ACC112 (cell line): ENCODE measurements around the gene MYLK.

Source experiments
- H2AFZ ChIP-seq: fragments of 200-600 bp; sonication (generic); one replicate; pipeline ENCODE4 v1.6.0; 2017; ENCODE audit warnings: antibody characterized with exemption, low read length; ENCODE audit not compliant: unreplicated experiment
- H3K27ac ChIP-seq: fragments of 200-600 bp; sonication (generic); 2 replicates; pipeline ENCODE4 v1.5.1; 2014; ENCODE audit warnings: low read depth, mild to moderate bottlenecking, antibody characterized with exemption, low read length, moderate library complexity
- H3K27me3 ChIP-seq: fragments of 200-600 bp; sonication (generic); 2 replicates; pipeline ENCODE4 v1.6.1; 2014; ENCODE audit warnings: mild to moderate bottlenecking, antibody characterized with exemption, low read length, moderate library complexity, mixed read lengths; ENCODE audit not compliant: insufficient read depth
- H3K36me3 ChIP-seq: fragments of 200-600 bp; sonication (generic); 2 replicates; pipeline ENCODE4 v1.6.1; 2016; ENCODE audit warnings: mild to moderate bottlenecking, antibody characterized with exemption, low read length, moderate library complexity, mixed read lengths; ENCODE audit not compliant: insufficient read depth
- H3K4me1 ChIP-seq: fragments of 200-600 bp; sonication (generic); one replicate; pipeline ENCODE4 v1.6.1; 2016; ENCODE audit warnings: low read length, mixed read lengths; ENCODE audit not compliant: insufficient read depth, unreplicated experiment, control insufficient read depth
- H3K4me3 ChIP-seq: fragments of 200-600 bp; sonication (generic); 2 replicates; pipeline ENCODE4 v1.5.1; 2014; ENCODE audit warnings: mild to moderate bottlenecking, low read depth, low read length
- H3K79me2 ChIP-seq: fragments of 200-600 bp; sonication (generic); one replicate; pipeline ENCODE4 v1.6.0; 2016; ENCODE audit warnings: low read length; ENCODE audit not compliant: control insufficient read depth, unreplicated experiment, insufficient read depth

MYLK gene

DNA sequence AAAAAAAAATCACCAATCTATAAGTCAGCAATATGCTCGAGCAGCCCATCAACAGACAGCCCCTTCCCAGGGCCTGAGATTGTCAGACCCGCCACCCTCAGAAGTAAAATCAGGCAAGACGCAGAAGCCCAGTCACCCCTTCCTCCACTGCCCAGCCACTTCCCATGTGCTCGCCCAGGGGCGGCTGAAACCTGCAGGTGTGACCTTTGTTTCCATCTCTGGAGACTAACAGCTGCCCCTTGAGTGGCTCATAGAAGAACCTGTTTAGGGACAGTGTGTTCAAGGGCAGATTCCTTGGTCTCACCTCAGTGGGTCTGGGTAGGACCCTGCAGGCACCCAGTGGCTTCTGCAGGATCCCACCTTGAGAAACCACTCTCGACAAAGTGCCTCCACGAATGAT lies 105.6 kb downstream of the MYLK start:
- no peaks in the 10 kb centered on the region for H3K27me3 ChIP-seq
- no peak overlapping the region for H2AFZ ChIP-seq
- H3K4me3 ChIP-seq, result no peak overlapping the region
- no peaks in the 10 kb centered on the region for H3K36me3 ChIP-seq
- H3K4me1 ChIP-seq, result no peaks in the 10 kb centered on the region
- no peaks in the 10 kb centered on the region for H3K79me2 ChIP-seq
- H3K27ac ChIP-seq, result no peak overlapping the region

DNA sequence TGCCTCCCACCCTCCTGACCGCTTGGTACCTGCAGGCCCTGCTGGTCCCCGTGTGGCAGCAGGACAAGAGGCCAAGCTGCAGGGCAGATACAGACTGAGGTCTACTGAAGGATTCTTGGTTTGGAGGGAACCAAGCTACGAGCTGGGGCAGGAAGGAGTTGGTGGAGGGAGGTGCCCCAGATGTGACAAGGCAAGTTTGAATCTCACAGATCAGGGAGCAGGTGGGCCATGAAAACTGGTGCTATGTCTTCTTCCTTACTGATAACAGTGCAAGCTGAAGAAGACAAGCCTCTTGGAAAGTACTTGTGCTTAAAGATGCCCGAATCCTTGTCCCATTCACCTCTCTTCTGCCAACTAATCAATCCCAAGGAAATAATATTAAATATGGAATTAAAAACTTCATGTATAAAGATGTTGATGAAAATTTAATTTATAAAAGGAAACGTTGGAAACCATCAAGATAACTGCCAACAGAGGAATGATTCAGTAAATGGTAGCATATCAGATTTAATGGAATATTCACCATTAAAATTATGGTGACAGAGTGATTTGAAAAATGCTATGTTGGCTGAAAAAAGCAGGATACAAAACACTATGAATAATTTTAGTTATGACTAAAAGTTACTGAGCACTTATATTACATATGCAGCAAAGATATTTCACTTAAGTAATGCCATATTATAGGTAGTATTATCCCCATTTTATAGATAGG lies 107.9 kb downstream of the MYLK start:
- Histone ChIP-seq H3K4me3 (no peak overlapping the region), H2AFZ (no peak overlapping the region), H3K27ac (no peak overlapping the region), H3K27me3 (no peaks in the 10 kb centered on the region), H3K4me1 (no peaks in the 10 kb centered on the region), H3K79me2 (no peaks in the 10 kb centered on the region), H3K36me3 (no peaks in the 10 kb centered on the region)

DNA sequence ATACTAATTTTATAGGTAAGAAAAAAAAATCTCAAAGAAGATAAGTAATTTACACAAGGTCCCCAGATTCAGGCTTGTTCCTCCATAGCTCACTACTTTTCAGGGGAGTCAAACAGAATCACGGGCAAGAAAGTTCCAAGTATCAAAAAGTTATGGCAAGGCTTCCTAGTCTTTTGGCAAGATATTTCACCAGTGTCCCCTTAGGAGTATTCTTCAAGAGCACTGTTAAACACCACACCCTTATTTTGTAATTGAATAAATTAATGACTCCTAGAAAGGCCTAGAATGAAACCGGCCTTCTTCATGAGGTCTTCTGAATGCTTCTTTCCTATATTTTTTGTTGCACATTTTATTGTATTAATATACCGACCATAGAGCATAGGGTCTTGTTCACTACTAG lies 109.7 kb downstream of the MYLK start:
- no peak overlapping the region for H3K4me3 ChIP-seq
- H3K27ac ChIP-seq, result no peak overlapping the region
- no peaks in the 10 kb centered on the region for H3K27me3 ChIP-seq
- no peak overlapping the region for H2AFZ ChIP-seq
- H3K79me2 ChIP-seq, result no peaks in the 10 kb centered on the region
- no peaks in the 10 kb centered on the region for H3K4me1 ChIP-seq
- H3K36me3 ChIP-seq, result no peaks in the 10 kb centered on the region

DNA sequence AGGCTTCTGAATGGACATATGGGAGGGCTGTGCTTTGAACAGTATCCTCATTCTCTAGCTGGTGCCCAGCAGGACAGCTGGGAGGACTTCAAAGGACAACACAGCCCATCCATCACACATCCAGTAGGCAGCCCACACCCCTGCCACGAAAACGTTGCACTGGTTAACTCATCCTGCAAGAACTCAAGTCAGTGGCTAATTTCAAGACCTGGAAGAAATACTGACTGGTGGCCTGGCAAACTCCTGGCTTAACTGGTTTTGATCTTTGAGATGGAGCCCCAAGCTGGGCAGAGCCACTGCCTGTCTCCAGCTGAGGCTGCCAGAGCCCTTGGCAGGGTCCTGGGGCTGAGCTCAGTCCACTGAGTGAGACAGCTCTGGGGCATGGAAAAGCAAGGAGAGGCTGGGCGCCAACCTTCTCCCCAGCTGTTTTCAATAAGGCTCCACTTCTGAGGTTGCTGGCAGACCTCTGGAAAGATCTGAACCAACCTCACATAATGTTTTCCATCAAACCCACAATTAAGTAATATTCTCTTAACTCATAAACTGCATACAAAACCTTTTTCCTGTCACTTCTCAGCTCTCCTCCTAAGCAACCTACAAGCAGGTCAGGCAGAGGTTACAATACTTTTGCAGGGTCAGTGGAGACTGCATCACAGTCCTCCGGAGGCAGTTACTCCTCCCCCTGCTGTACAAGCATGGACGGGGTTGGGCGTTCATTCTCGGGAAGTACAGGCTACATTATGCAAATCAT lies 110.3 kb downstream of the MYLK start:
- Histone ChIP-seq H2AFZ (no peak overlapping the region), H3K4me1 (no peaks in the 10 kb centered on the region), H3K79me2 (no peaks in the 10 kb centered on the region), H3K36me3 (no peaks in the 10 kb centered on the region), H3K27ac (no peak overlapping the region), H3K27me3 (no peaks in the 10 kb centered on the region), H3K4me3 (no peak overlapping the region)

GRCh38 chr3:123769356-123769743 lies 114.8 kb downstream of the MYLK start:
- H3K4me1 ChIP-seq, result peaks cover 9% of the 10 kb centered on the region
- no peak overlapping the region for H3K27ac ChIP-seq
- H3K79me2 ChIP-seq, result no peaks in the 10 kb centered on the region
- H3K4me3 ChIP-seq, result no peak overlapping the region
- no peaks in the 10 kb centered on the region for H3K36me3 ChIP-seq
- no peak overlapping the region for H2AFZ ChIP-seq
- H3K27me3 ChIP-seq, result no peaks in the 10 kb centered on the region

DNA sequence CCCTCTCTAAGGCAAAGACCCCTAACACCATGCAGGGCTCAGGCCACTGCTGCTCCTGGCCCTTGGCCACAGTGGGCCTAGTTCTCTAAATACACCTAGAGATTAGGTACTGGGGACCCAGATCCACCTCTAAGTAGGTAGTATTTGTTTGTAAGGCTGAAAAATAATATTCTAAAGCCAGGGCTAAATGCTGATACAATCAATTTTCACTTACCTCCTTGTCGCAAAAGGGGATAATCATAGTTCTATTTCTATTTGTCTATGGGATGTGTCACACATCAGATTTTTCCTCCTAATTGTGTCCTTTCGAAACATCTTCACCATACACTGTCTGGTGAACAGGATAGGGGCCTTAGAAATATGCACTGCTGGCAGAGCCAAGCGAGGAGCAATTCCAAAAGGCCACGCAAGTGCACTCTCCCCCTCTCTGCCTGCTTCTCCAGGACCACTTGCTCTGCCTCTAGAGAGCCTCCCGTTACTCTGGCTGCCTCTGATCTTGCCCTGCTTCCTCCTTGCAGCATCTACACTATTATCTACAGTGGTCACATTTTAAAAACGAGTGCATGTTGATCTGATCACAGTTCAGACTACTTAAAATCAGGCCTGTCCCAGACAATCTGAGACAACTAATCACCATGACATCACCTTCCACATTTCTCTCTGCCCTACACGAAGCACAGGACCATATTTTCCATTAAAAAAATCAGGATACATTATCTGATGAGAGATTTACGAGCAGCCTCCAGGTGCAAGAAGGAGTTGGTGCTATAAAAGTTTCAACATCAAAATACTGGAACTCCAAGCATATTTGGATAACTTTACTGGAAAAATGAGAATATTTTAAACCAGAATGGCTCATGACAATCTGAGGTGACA lies 115.4 kb downstream of the MYLK start:
- Histone ChIP-seq H3K79me2 (no peaks in the 10 kb centered on the region), H2AFZ (no peak overlapping the region), H3K36me3 (no peaks in the 10 kb centered on the region), H3K27me3 (no peaks in the 10 kb centered on the region), H3K4me1 (peaks cover 9% of the 10 kb centered on the region), H3K4me3 (no peak overlapping the region), H3K27ac (no peak overlapping the region)

DNA sequence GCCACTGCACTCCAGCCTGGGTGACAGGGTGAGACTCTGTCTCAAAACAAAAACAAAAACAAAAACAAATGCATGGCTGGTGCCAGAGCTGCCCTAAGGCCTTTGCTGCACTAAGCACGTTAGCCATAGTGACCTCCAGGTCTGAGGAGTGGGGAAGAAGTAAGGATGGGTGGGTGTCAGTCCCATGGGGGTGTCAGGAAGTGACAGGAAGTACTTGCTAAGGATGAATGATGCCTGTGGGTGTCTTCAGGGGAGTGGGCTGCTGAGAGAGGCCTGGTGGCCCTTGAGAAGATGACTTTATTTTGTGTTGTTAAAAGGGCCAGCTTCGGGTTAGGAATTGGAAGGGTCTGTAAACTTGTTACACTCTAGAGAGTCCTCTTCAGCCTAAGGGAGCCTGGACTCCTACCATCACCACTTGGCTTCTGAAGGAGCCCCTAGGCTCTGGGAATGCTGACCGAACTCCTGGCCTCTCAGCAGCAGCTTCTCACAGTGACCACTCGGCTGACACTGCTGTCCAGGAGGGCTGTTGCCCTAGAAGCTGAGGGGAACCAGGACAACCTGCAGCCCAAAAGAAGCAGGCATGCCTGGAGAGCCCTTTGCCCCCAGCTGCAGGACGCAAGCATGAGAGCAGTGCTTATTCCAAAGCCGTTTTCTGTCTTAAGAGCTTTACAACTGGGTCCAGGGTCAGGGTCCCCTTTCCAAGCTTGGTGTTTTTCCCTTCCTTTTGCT lies 116.4 kb downstream of the MYLK start:
- Histone ChIP-seq H2AFZ (no peak overlapping the region), H3K27ac (no peak overlapping the region), H3K4me1 (peaks cover 9% of the 10 kb centered on the region), H3K4me3 (no peak overlapping the region), H3K79me2 (no peaks in the 10 kb centered on the region), H3K27me3 (no peaks in the 10 kb centered on the region), H3K36me3 (no peaks in the 10 kb centered on the region)

DNA sequence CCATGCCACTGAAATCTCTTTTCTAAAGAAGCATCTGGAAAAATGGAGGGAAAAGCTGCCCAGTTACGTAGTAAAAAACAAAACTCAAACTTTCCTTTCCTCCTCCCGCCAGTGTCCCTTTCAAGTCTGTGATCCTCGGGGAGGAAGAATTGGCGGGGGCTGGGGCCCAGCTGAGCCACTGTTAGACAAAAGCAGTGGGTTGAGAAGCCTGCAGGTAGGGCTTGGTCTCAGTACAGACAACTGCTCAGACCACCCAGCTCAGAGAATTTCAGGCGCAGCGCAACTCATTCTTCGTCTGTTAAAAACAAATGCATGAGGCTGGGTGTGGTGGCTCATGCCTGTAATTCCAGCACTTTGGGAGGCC lies 117.1 kb downstream of the MYLK start:
- no peak overlapping the region for H2AFZ ChIP-seq
- H3K4me1 ChIP-seq, result peaks cover 9% of the 10 kb centered on the region
- no peaks in the 10 kb centered on the region for H3K27me3 ChIP-seq
- H3K27ac ChIP-seq, result no peak overlapping the region
- no peak overlapping the region for H3K4me3 ChIP-seq
- H3K79me2 ChIP-seq, result no peaks in the 10 kb centered on the region
- H3K36me3 ChIP-seq, result no peaks in the 10 kb centered on the region

DNA sequence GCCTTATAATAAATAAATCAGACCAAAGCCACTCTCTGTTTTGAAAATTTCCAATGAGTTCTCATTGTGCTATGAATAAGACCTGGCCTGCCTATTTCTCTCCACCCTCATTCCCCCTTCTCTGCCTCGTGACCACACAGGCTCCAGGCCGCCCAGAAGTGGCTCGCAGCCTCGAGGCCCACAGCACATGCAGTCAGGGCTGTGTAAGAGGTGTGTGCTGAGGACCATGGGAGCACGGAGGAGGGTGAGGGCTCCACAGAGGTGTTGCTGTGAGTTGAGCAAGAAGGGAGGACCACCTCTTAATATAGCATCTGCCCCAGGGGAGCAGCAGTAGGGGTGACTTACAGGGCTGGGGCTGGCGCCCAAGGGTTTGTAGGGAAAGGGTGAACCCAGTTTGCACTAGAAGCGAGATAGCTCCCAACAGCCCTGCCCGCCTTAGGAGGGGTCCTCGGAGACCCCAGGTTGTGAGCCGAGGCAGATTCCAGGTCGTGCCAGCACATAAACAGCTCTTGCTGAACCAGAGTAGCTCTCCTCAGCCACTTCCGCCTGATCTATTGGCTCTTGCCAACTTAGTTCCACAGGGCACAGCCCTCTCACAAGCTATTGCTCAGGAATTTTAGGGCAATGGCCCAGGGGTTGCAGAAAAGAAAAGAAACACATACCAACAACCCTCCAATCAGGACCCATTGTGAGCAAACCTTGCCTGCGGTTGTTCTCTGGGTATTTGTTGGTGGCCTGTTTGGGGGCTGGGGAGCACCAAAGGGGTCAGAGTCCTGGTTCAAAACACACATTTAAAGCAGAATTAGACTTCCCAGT lies 117.7 kb downstream of the MYLK start:
- no peak overlapping the region for H3K27ac ChIP-seq
- no peaks in the 10 kb centered on the region for H3K79me2 ChIP-seq
- no peak overlapping the region for H3K4me3 ChIP-seq
- H2AFZ ChIP-seq, result no peak overlapping the region
- H3K36me3 ChIP-seq, result no peaks in the 10 kb centered on the region
- no peaks in the 10 kb centered on the region for H3K27me3 ChIP-seq
- H3K4me1 ChIP-seq, result peaks cover 9% of the 10 kb centered on the region
